Activated CD4-positive, alpha-beta T cell treated with anti-CD3 and anti-CD28 coated beads, Interleukin-2, Interleukin-6, amounts not matched to agents 100 ng/mL and 50 ng/mL, durations not matched to agents 16 hours and 8 hours (primary cell): Measurements from ENCODE around the gene SMCO4.
A peak's percentile ranks its signal among the peaks of the same experiment; 100 is the strongest.
"Not testable (repeated sequence)": the region's sequence is repeated elsewhere in the genome, so short reads cannot be mapped to it uniquely, and the experiment has no call there.

ENCODE experiments used
- DNase-seq: peaks from one replicate; pipeline ENCODE4 v3.0.0-alpha.2; 2020

The SMCO4 gene, protein sequence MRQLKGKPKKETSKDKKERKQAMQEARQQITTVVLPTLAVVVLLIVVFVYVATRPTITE

DNA sequence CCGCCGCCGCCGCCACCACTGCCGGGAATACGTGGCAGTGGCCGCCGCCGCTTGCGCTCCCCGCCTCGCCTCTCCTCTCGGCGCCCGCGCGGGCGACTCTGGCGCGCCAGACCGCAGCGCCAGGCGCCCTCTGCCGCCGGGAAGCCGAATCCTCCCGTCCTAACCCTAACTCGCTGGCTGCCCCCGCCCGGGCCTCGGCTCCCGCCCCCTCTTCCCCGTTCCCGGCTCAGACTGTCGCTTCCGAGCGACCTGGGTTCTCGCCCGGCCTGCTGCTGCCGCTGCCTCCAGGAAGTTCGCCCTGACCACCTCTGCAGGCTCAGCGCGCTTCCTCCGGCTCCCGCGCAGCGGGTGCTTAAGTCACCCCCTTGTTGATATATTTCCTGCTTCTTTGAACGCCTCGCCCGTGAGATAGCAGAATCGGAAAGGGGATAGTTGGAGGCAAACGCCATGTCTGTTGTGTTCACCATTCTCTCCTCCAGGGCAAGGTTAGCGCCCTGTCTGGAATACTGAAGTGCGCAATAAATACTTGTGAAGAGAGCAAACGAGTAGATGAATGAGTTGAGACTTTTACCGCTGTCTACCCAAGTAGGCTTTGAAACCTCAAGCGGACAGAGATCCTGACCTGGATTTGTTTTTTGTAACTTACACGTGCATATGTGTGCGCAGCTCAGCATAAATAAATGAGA, at the start of gene SMCO4:
Gene SMCO4, minus strand, starts transcription at position 100 of the 686 bp plus-strand sequence. CDS start 64,202 bp downstream, outside the sequence.
- peak; percentile 87 for DNase-seq

DNA sequence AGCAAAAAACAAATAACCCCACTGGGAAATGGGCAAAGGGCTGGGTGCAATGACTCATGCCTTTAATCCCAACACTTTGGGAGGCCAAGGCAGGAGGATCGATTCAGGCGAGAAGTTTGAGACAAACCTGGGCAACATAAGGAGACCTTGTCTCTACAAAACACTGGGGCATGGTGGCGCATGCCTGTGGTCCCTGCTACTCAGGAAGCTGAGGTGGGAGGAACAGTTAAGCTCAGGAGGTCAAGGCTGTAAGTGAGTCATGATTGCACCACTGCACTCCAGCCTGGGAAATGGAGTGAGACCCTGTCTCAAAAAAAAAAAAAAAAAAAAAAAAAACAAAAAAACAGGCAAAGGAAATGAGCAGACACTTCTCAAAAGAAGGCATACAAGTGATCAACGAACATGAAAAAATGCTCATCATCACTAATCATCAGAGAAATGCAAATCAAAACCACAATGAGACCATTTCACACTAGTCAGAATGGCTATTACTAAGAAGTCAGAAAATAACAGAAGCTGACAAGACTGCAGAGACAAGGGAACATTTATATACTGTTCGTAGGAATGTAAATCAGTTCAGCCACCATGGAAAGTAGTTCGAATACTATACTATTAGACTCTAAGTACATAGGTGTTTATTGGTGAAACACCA, 48.2 kb upstream of the SMCO4 start:
- DNase-seq, result peak; percentile 8

DNA sequence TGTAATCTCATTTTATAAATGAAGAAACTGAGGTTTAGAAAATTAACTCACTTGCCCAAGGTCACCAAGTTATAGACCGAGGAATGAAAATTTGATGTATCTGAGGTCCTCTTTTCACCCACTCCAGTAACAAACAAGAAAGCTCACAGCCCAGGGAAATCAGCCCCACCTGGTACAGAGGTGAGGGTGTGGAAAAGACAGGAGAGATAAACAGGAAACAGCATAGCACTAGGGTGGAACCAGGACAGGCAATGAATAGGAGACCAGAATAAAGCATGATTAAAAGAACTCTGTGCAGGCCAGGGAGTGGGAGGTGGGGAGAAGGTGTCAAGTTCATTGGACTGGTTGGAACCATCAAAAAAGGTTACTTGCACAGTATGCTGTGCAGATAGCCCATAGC, 46.2 kb upstream of the SMCO4 start:
- DNase-seq, result no peak

- DNase-seq, result no peak
These were observed 44.8 kb upstream of the SMCO4 start for GRCh38 chr11:93587858-93588581.

DNA sequence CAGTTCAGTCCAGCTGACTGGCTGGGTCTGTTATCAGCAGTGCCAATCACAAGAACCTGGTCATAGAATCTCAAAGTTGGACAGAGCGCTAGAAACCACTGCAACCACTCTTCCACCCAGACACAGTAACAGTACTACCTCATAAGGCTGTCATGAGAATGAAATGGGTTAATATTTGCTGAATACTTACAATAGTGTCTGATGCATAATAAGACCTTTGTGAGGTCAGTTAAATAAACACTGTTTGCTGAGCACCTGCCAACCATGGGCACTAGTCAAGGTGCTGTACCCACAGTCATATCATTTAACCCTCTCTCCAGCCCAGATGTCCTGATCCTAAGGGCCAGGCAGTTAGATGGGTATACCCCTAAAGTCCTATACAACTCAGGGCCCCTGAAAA, 44.2 kb upstream of the SMCO4 start:
- DNase-seq, result not testable (repeated sequence)

GRCh38 chr11:93585758-93586157, 42.6 kb upstream of the SMCO4 start:
- no peak for DNase-seq

DNA sequence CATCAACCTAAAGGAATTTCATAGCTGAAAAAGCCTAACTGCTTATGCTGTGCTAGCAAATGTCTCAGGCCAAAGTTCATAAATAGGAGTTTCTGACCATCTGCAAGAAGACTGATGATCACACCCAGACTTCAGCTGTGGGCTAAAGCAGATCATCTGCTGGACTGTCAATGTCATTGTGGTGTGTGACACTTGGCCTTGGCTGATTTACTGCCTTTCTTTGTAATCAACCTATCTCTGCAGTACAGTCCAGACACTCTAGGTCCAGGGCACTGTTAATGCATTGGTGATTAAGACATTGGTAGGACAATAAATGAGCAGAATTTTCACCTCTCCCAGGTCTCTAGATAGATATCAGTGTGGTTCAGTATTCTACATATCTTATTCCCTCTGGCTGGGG, 40.3 kb upstream of the SMCO4 start:
- no peak for DNase-seq

- DNase-seq, result no peak
These were observed 36.1 kb upstream of the SMCO4 start for GRCh38 chr11:93579187-93579751.

GRCh38 chr11:93577286-93577685, 34.1 kb upstream of the SMCO4 start:
- no peak for DNase-seq

DNA sequence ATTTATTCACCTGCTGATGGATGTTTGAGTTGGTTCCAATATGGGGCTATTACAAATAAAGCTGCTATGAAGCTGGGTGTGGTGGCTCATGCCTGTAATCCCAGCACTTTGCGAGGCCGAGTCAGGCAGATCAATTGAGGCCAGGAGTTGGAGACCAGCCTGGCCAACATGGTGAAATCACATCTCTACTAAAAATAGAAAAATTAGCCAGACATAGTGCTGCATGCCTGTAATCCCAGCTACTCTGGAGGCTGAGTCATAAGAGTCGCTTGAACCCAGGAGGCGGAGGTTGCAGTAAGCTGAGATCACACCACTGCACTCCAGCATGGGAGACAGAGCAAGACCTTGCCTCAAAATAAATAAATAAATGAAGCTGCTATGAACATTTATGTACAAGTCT, 33.7 kb upstream of the SMCO4 start:
- not testable (repeated sequence) for DNase-seq

GRCh38 chr11:93574638-93575220, 31.5 kb upstream of the SMCO4 start:
- no peak for DNase-seq

DNA sequence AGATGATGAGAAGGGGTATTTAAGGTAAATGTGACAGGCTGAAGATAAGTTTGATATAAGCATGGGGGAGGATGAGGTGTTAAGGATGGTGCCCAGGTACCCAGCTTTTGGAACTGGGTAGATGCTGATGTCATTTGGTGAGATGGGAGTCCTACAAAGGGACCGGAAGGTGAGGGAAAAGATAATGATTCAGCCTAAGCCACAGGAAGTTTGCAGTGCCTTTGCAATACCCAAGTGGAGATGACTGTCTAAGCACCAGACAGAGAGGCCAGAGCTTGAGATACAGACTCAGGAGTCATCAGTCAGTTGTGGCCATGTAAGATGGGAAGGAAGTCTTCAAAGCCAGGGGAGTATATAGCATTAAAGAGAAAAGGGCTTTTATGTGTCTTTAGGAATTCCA, 30.0 kb upstream of the SMCO4 start:
- peak; percentile 48 for DNase-seq

DNA sequence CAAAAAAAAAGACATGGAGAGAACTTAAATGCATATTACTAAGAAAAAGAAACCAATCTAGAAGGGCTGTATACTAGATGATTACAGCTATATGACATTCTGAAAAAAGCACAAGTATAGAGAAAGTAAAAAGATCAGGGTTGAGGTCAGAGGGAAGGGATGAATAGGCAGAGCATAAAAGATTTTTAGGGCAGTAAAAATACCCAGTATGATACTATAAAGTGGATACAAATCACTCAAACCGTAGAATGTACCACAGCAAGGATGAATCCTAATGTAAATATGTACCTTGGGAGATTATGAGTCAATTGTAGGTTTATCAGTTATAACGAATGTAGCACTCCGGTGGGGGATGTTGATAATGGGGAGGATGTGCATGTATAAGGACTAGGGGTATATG, 29.4 kb upstream of the SMCO4 start:
- no peak for DNase-seq

- no peak for DNase-seq
These were observed 29.0 kb upstream of the SMCO4 start for GRCh38 chr11:93572171-93572570.

GRCh38 chr11:93571612-93572011, 28.4 kb upstream of the SMCO4 start:
- DNase-seq, result no peak

GRCh38 chr11:93570759-93571413, 27.7 kb upstream of the SMCO4 start:
- no peak for DNase-seq

DNA sequence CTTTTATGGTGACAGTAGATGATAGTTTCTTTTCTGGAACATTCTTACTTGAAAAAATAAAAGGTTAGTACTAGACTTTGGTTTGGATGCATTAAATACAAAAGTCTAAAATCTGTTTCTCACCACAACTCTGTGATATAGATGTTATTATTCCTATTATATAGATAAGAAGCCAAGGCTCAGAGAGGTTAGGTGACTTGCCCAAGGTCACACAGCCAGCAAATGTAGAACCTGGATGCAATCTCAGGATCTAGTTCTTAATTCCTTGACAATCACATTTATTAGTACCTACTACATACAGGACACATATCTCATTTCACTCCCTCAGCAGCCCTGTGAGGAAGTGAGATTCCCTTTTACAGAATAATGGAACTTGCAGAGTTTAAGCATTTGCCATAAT, 26.3 kb upstream of the SMCO4 start:
- DNase-seq, result no peak

GRCh38 chr11:93568726-93569125, 25.5 kb upstream of the SMCO4 start:
- DNase-seq, result no peak

GRCh38 chr11:93567401-93567895, 24.3 kb upstream of the SMCO4 start:
- DNase-seq, result no peak

- DNase-seq, result no peak
These were observed 21.7 kb upstream of the SMCO4 start for GRCh38 chr11:93564895-93565294.

- no peak for DNase-seq
These were observed 20.7 kb upstream of the SMCO4 start for GRCh38 chr11:93563857-93564256.

- no peak for DNase-seq
These were observed 17.2 kb upstream of the SMCO4 start for GRCh38 chr11:93560199-93560932.
